GM23338 (cell line): ENCODE data around the gene TMEM270. TPM values are rescaled to one million over a fixed set of nuclear protein-coding genes. Genes with fewer than 3 reads are reported as not detected.

ENCODE experiments used
- ATAC-seq: fragments of 200-7000 bp; cut with Tn5 transposase; 3 replicates; pipeline ENCODE4 v1.9.1; 2020
- DNase-seq: peaks from one replicate; pipeline ENCODE4 v3.0.0-alpha.2; 2015; ENCODE audit warnings: low spot score
- H2AFZ ChIP-seq: fragments of 200-600 bp; sonication (generic); 2 replicates; pipeline ENCODE4 v1.8.0; 2016; ENCODE audit warnings: antibody characterized with exemption, mild to moderate bottlenecking, moderate library complexity
- H3F3A ChIP-seq: fragments of 200-600 bp; sonication (generic); replicated peaks from 2 replicates; pipeline ENCODE4 v1.8.0; 2017; ENCODE audit warnings: antibody characterized with exemption, mixed run types, low read depth
- H3K27ac ChIP-seq: fragments of 200-600 bp; sonication (generic); 2 replicates; pipeline ENCODE4 v1.6.1; 2016; ENCODE audit warnings: low read depth
- H3K27me3 ChIP-seq: fragments of 200-600 bp; sonication (generic); 2 replicates; pipeline ENCODE4 v1.8.0; 2016; ENCODE audit warnings: mild to moderate bottlenecking, mixed run types, moderate library complexity; ENCODE audit not compliant: insufficient read depth
- H3K36me3 ChIP-seq: fragments of 200-600 bp; sonication (generic); 2 replicates; pipeline ENCODE4 v1.8.0; 2016; ENCODE audit warnings: mild to moderate bottlenecking; ENCODE audit not compliant: insufficient read depth
- H3K4me1 ChIP-seq: fragments of 200-600 bp; sonication (generic); 2 replicates; pipeline ENCODE4 v1.8.0; 2016; ENCODE audit warnings: mild to moderate bottlenecking, moderate library complexity; ENCODE audit not compliant: insufficient read depth
- H3K4me2 ChIP-seq: fragments of 200-600 bp; sonication (generic); 2 replicates; pipeline ENCODE4 v1.7.1; 2017; ENCODE audit warnings: mixed run types
- H3K4me3 ChIP-seq: fragments of 200-600 bp; sonication (generic); 2 replicates; pipeline ENCODE4 v1.6.1; 2016; ENCODE audit warnings: mixed run types
- H3K79me2 ChIP-seq: fragments of 200-600 bp; sonication (generic); replicated peaks from 2 replicates; pipeline ENCODE4 v1.8.0; 2017; ENCODE audit warnings: mild to moderate bottlenecking; ENCODE audit not compliant: insufficient read depth
- H3K9me2 ChIP-seq: fragments of 200-600 bp; sonication (generic); 2 replicates; pipeline ENCODE4 v1.8.0; 2017; ENCODE audit not compliant: insufficient read depth
- H4K20me1 ChIP-seq: fragments of 200-600 bp; sonication (generic); replicated peaks from 2 replicates; pipeline ENCODE4 v1.8.0; 2017; ENCODE audit warnings: mild to moderate bottlenecking; ENCODE audit not compliant: insufficient read depth
- H3K27ac Mint-ChIP-seq: 2 replicates; pipeline ENCODE4 v1.8.0; 2020; ENCODE audit warnings: inconsistent platforms, mild to moderate bottlenecking, moderate library complexity, mixed read lengths
- H3K27me3 Mint-ChIP-seq: 3 replicates; pipeline ENCODE4 v1.8.0; 2022; ENCODE audit warnings: low read depth, mild to moderate bottlenecking, moderate library complexity, mixed read lengths, inconsistent platforms; ENCODE audit not compliant: insufficient read depth, poor library complexity
- H3K36me3 Mint-ChIP-seq: 3 replicates; pipeline ENCODE4 v1.8.0; 2021; ENCODE audit warnings: low read depth, mild to moderate bottlenecking, inconsistent platforms, moderate library complexity, mixed read lengths
- H3K4me1 Mint-ChIP-seq: 3 replicates; pipeline ENCODE4 v1.8.0; 2020; ENCODE audit warnings: mild to moderate bottlenecking, inconsistent platforms, mixed read lengths
- H3K4me3 Mint-ChIP-seq: 3 replicates; pipeline ENCODE4 v1.8.0; 2021; ENCODE audit warnings: moderate library complexity, mild to moderate bottlenecking, inconsistent platforms, mixed read lengths
- H3K9me3 Mint-ChIP-seq: 3 replicates; pipeline ENCODE4 v1.8.0; 2020; ENCODE audit warnings: moderate library complexity, mild to moderate bottlenecking, inconsistent platforms, mixed read lengths
- CREB1 ChIP-seq: fragments of 250-450 bp; sonication (Bioruptor Pico); IDR thresholded peaks from 2 replicates; pipeline ENCODE4 v1.5.0; 2020; ENCODE audit warnings: low read depth, mild to moderate bottlenecking, moderate library complexity
- ETS1 ChIP-seq: IDR thresholded peaks from 2 replicates; pipeline ENCODE4 v1.6.1; 2016; ENCODE audit warnings: antibody characterized with exemption
- EZH2 ChIP-seq: fragments of 200-600 bp; sonication (generic); IDR thresholded peaks from one replicate; pipeline ENCODE4 v1.8.0; 2017; ENCODE audit warnings: antibody characterized with exemption, mild to moderate bottlenecking, low read depth; ENCODE audit not compliant: unreplicated experiment
- POLR2AphosphoS5 ChIP-seq: IDR thresholded peaks from 2 replicates; pipeline ENCODE4 v1.6.1; 2016; ENCODE audit warnings: antibody characterized with exemption, low read depth
- REST ChIP-seq: IDR thresholded peaks from one replicate; pipeline ENCODE4 v1.6.1; 2018; ENCODE audit warnings: antibody characterized with exemption; ENCODE audit not compliant: unreplicated experiment
- STAT1 ChIP-seq: IDR thresholded peaks from one replicate; pipeline ENCODE4 v1.6.1; 2016; ENCODE audit warnings: antibody characterized with exemption; ENCODE audit not compliant: unreplicated experiment
- ZNF114 ChIP-seq: fragments of 250-450 bp; sonication (Bioruptor Pico); IDR thresholded peaks from 2 replicates; pipeline ENCODE4 v1.5.0; 2020; ENCODE audit warnings: mild to moderate bottlenecking, moderate library complexity
- polyA plus RNA-seq: library from polyadenylated mRNA; unstranded; fragments of >200 nt; fragmentation: Nextera tagmentation; extraction: Ambion mirVana; gene quantifications from 2 replicates; pipeline ENCODE4 v1.2.1, GENCODE V29; 2016
- total RNA-seq: library from RNA; depleted of rRNA; stranded (reverse); fragments of >200 nt; shearing (Covaris generic); gene quantifications from 2 replicates; pipeline ENCODE4 v1.2.3, GENCODE V29; 2014
- TF ChIP-seq, protein P1 (sequence below): fragments of 250-450 bp; sonication (Bioruptor Pico); IDR thresholded peaks from 2 replicates; pipeline ENCODE4 v1.5.0; 2020; ENCODE audit warnings: mild to moderate bottlenecking, moderate library complexity
- TF ChIP-seq, protein P2 (sequence below), 2 experiments: fragments of 200-600 bp in 1 of 2; sonication (generic) in 1 of 2; conservative IDR thresholded peaks; 2 replicates each; pipeline versions ENCODE4 v1.5.1 to v1.6.1; 2016 to 2017; ENCODE audit warnings: antibody characterized with exemption in 2 of 2, low read depth in 2 of 2, mild to moderate bottlenecking in 2 of 2, moderate library complexity in 1 of 2

TMEM270 gene
- total and polyA plus RNA-seq, 2 experiments from 2014 or later, result not detected

DNA sequence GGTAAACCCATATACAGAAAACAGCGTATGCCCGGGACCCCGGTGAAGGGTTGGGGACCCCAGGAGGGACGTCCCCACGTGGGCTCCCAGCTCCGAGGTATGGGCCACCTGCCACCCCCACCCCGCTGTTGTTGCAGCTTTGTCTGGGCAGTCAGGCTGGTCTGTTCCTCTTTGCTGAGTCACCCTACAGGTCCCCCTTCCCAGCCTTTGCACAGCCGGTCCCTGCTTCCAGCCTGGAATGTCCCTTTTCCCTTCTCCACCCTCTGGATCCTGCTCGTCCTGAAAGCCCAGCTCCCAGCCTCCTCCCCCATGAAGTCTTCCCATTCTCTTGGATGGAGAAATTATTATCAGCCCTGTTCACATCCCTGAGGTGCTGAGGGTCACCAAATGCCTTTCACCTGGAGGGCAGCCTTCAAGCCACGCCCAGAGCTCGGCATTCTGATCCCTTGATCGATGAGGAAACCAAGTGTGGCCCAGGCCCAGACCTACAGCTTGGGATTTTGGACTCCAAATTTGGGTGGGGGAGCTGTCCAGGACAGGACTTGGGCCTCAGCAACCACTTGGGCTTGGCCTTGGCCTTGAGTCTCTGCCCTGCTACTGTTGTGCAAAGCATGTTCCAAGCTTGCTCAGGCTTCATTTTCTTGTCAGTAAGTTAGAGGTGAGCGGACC lies 27.6 kb upstream of the TMEM270 start:
- Histone ChIP-seq H3K9me2 (no peaks in the 10 kb centered on the region), H3K4me1 (peaks cover 51% of the 10 kb centered on the region), H3F3A (0 out of 2 replicates have a peak, but pooled peaks cover 3% of the 10 kb centered on the region), H2AFZ (no peak overlapping the region), H4K20me1 (no peaks in the 10 kb centered on the region), H3K27me3 (no peaks in the 10 kb centered on the region), H3K36me3 (no peaks in the 10 kb centered on the region), H3K4me3 (no peak overlapping the region), H3K27ac (peak overlapping the region; percentile 80), H3K4me2 (peak overlapping the region; percentile 80), H3K79me2 (no peaks in the 10 kb centered on the region)
- ATAC-seq, result peak; percentile 3
- Mint-ChIP-seq H3K4me3 (peak overlapping the region; percentile 43; the same call in 1 of the 3 replicates), H3K27ac (peak overlapping the region; percentile 89), H3K4me1 (peaks cover 52% of the 10 kb centered on the region), H3K27me3 (peaks cover 14% of the 10 kb centered on the region), H3K36me3 (peaks cover 15% of the 10 kb centered on the region; the same call in 2 of the 3 replicates), H3K9me3 (peaks cover 15% of the 10 kb centered on the region)
- peak; percentile 68 for DNase-seq
- TF ChIP-seq EZH2 (no peak), ETS1 (no peak), CREB1 (CRISPR knock-in tag) (no peak), STAT1 (no peak), REST (peak; percentile 21), ZNF114 (no peak), POLR2AphosphoS5 (0 out of 2 replicates have a peak, but pooled peaks have one; percentile 19)
- TF ChIP-seq, protein P1, sequence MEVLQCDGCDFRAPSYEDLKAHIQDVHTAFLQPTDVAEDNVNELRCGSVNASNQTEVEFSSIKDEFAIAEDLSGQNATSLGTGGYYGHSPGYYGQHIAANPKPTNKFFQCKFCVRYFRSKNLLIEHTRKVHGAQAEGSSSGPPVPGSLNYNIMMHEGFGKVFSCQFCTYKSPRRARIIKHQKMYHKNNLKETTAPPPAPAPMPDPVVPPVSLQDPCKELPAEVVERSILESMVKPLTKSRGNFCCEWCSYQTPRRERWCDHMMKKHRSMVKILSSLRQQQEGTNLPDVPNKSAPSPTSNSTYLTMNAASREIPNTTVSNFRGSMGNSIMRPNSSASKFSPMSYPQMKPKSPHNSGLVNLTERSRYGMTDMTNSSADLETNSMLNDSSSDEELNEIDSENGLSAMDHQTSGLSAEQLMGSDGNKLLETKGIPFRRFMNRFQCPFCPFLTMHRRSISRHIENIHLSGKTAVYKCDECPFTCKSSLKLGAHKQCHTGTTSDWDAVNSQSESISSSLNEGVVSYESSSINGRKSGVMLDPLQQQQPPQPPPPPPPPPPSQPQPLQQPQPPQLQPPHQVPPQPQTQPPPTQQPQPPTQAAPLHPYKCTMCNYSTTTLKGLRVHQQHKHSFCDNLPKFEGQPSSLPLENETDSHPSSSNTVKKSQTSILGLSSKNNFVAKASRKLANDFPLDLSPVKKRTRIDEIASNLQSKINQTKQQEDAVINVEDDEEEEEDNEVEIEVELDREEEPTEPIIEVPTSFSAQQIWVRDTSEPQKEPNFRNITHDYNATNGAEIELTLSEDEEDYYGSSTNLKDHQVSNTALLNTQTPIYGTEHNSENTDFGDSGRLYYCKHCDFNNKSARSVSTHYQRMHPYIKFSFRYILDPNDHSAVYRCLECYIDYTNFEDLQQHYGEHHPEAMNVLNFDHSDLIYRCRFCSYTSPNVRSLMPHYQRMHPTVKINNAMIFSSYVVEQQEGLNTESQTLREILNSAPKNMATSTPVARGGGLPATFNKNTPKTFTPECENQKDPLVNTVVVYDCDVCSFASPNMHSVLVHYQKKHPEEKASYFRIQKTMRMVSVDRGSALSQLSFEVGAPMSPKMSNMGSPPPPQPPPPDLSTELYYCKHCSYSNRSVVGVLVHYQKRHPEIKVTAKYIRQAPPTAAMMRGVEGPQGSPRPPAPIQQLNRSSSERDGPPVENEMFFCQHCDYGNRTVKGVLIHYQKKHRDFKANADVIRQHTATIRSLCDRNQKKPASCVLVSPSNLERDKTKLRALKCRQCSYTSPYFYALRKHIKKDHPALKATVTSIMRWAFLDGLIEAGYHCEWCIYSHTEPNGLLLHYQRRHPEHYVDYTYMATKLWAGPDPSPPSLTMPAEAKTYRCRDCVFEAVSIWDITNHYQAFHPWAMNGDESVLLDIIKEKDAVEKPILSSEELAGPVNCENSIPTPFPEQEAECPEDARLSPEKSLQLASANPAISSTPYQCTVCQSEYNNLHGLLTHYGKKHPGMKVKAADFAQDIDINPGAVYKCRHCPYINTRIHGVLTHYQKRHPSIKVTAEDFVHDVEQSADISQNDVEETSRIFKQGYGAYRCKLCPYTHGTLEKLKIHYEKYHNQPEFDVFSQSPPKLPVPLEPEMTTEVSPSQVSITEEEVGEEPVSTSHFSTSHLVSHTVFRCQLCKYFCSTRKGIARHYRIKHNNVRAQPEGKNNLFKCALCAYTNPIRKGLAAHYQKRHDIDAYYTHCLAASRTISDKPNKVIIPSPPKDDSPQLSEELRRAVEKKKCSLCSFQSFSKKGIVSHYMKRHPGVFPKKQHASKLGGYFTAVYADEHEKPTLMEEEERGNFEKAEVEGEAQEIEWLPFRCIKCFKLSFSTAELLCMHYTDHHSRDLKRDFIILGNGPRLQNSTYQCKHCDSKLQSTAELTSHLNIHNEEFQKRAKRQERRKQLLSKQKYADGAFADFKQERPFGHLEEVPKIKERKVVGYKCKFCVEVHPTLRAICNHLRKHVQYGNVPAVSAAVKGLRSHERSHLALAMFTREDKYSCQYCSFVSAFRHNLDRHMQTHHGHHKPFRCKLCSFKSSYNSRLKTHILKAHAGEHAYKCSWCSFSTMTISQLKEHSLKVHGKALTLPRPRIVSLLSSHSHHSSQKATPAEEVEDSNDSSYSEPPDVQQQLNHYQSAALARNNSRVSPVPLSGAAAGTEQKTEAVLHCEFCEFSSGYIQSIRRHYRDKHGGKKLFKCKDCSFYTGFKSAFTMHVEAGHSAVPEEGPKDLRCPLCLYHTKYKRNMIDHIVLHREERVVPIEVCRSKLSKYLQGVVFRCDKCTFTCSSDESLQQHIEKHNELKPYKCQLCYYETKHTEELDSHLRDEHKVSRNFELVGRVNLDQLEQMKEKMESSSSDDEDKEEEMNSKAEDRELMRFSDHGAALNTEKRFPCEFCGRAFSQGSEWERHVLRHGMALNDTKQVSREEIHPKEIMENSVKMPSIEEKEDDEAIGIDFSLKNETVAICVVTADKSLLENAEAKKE (CRISPR knock-in tag), result no peak
- TF ChIP-seq, protein P2, sequence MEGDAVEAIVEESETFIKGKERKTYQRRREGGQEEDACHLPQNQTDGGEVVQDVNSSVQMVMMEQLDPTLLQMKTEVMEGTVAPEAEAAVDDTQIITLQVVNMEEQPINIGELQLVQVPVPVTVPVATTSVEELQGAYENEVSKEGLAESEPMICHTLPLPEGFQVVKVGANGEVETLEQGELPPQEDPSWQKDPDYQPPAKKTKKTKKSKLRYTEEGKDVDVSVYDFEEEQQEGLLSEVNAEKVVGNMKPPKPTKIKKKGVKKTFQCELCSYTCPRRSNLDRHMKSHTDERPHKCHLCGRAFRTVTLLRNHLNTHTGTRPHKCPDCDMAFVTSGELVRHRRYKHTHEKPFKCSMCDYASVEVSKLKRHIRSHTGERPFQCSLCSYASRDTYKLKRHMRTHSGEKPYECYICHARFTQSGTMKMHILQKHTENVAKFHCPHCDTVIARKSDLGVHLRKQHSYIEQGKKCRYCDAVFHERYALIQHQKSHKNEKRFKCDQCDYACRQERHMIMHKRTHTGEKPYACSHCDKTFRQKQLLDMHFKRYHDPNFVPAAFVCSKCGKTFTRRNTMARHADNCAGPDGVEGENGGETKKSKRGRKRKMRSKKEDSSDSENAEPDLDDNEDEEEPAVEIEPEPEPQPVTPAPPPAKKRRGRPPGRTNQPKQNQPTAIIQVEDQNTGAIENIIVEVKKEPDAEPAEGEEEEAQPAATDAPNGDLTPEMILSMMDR (conservative IDR thresholded peaks at IDR 0.05; ENCODE audit: low read depth in 2 of 2), result no peak
